Ureter (tissue), 1 donor: Measurements from ENCODE around the gene GNL3L. TPM values are rescaled to one million over a fixed set of nuclear protein-coding genes. Genes with fewer than 3 reads are reported as not detected.
"Not testable (repeated sequence)": the region's sequence is repeated elsewhere in the genome, so short reads cannot be mapped to it uniquely, and the experiment has no call there.

Experiments used
- DNase-seq: peaks from one replicate; pipeline ENCODE4 v3.0.0-alpha.2; 2020; ENCODE audit warnings: low spot score
- total RNA-seq: library from RNA; stranded (reverse); gene quantifications from one replicate; pipeline ENCODE4 v1.2.4, GENCODE V29; 2023
- donor health status: DM: yes; HTN: yes; CAD: no.

GNL3L gene
- 56.7 TPM for total RNA-seq

- peak; percentile 87 for DNase-seq
These were observed at the start of gene GNL3L for GRCh38 chrX:54529552-54530356. Gene GNL3L, plus strand, starts transcription at chrX:54530219. Its CDS starts 2,348 bp downstream, at chrX:54532567.

DNA sequence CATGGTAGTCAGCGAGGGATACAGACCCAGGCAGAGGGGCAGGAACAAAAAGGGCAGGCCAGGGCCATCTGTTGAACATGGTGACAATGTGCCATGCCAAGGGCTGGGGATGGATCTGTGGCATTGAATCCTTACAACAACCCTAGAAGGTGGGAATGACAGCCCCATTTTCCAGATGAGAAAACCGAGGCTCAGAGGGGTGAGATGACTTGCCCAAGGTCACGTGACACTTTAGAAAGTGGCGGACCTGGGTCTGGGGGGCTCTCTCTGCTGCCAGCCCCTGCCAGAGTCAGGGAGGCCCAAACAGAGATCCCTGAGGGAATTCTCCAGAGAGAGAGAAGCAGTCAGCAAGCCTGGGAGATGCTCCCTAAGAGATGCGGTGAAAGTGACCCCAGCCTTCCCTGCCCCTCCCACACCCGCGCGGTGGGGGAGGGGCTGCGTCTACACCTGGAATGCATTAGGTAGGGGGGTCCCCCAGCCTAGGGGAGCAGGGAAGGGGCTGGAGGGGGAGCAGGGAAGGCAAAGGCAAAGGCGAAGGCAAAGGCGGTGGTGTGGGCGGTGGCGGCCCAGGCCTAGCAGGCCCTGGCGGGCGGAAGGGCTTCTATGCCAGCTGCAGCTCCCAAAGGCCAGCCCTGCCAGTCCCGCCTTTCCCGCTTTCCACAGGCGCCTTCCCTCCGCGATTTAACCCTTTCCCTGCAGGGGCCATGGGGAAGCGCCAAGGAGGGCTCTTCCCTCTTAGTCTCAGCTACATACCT, 47.0 kb upstream of the GNL3L start:
- no peak for DNase-seq

DNA sequence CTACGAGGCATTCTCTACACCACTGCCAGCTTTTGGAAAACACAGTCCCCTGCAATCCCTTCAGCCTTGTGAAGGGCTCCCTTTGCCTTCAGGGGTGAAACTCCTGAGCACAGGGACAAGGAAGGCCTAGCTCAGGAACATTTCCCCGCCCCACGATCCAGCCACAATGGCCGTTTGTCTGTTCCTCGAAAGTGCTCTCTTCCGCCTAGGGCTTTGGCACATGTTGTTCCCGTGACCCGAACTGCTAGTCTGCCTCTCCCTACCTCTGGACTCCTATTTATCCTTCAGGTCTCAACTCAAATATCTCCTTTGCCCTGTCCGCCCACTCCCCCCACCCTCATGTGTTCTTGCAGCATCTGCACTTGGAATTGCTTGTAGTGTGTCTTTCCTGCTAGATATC, 46.1 kb upstream of the GNL3L start:
- DNase-seq, result no peak

DNA sequence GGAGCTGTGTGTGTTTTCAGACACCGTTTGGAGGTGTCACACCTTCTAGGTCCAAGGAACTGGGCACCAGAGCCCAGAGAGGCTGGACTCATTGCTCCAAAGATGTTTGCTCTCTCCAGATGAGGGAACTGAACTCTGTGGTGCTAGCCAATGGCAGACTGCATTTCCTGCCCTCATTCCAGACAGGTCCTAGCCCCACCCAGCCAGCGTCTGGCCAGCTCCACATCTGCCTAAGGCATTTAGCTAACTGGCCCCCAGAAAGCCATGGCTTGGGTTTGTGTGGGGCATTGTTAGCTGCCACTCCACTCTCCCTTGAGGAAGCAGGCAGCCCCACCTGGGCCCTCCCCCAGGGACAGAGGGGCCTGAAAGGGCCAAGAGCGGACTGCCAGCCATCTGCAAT, 45.4 kb upstream of the GNL3L start:
- no peak for DNase-seq

DNA sequence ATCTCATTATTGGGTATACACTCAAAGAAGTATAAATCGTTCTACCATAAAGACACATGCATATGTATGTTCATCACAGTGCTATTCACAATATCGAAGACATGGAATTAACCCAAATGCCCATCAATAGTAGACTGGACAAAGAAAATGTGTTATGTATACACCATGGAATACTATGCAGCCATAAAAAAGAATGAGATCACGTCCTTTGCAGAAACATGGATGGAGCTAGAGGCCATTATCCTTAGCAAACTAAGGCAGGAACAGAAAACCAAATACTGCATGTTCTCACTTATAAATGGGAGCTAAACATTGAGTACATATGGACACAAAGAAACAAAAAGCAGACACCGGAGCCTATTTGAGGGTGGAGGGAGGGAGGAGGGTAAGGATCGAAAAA, 40.2 kb upstream of the GNL3L start:
- not testable (repeated sequence) for DNase-seq

DNA sequence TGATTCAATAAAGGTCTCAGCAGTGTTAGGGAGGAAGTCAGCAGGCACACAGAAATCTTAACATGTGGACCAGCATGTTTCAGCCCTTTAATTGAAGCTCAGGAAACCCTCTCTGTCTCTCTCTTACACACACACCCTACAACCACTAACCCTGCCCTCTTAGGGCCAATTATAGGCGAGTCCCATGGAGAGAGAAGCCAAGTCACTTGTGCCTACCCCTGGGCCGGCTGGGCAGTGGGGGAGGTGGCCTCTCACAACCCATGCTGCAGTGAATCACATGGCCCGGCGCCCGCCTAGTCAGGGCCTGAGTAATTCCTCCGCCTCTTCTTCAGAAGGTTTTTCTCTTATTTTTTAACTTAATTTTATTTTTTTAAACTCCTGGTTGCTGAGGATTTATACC, 37.7 kb upstream of the GNL3L start:
- DNase-seq, result no peak

DNA sequence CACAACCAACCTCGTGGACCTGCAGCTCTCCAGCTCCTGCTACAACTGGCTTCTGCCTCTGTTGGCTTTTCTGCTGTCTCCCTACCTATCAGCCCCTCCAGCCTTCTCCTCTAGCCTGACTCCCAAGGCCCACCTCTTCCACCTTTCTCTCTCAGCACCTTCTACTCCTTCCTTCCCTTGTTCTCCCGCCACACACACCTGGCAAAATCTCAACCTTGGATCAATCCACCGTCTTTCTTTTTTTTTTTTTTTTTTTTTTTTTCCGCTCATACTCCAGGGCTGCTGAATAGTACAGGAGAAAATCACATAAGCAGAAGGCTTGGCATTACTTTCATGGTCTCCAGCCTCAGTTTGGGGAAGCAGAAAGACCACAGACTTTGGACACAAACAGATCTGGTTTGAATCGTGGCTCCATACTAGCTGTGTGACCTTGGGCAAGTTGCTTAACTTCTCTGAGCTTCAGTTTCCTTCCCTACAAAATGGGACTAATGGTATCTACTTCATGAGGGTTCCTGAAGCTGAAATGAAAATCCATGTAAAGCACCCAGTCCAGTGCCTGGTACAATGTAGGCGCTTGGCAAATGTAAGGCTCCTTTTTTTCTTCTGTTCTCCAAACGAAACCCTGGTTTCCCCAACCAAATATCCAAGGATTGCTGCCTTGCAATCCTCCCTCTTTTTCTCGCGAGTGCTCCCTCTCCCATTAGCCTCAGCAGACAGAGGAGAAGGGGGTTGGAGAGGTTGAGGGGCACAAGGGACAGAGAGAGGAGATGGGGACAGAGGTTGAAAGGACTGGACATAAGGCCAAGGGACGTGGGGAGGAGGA, 35.6 kb upstream of the GNL3L start:
- DNase-seq, result no peak

DNA sequence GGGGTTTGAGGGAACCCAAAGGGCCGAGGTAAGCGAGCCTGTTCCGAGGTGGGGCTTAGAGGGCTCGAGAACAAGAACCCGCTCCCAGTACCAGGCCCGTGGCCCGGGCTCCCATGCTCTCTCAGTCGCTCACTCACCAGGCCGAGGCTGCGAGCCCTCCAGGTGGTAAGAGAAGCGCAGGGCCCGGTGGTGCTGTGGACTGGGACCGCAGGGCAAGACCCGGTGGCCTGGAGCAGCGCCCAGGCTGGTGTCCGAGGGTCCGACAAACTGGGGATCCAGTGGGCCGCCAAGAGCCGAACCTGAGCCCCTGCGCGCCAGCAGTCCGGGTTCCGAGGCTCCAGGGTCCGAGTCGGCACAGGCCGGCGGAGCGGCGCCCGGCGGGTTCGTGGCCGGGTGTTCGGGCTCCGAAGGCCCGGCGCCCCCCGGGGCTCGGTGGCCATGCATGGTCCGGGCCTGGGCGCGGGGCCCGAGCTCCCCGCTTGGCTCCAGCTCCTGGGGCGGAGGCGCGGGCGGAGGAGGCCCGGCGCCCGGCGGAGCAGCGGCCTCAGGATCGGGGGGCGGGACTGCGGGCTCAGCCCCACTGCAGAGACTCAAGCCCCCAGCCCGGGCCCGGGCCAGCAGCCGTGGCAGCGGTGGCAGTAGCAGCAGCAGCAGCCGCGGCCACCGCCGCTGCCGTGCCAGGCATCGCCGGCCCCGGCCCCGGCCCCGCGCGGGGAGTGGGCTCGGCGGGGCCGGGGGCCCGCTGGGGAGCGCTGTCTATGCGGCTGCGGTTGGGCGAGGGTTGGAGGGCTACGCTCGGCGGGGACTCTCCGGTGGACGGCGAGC, 34.8 kb upstream of the GNL3L start:
- no peak for DNase-seq

DNA sequence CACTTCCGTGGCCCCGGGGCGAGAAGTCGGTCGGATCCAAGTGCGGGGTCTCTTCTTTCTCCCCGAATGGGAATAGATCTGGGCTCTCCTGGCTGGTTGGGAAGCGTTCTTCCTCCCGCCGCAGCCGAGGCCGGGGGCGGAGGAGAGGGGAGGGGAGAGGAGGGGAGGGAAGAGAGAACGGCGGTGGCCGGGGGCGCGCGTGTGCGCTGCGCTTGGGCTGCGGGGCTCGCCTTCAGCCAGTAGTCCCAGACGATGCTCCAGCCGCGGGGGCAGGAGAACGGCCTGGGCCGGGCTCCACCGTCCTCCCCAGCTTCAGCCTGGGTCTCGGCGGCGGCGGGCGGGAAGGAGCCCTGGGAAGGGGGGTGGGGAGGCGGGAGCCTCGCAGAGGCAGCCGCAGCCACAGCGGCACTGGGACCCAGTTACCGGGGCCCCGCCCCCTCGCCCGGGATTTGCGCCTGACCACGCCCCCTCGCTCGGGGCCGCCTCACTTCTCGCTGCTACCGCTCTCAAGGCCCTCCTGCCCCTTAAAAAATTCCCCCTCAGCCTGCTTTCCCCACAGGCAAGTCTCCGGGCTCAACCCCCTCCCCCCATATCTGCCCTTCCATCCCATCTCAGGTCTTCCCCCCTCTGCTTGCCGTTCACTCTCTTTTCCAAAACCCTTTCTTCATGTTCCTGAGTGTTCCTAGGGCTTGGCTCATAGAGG, 34.1 kb upstream of the GNL3L start, which contains the start of gene FGD1:
Gene FGD1 (minus strand): TSS at position 421 of the 703 bp plus-strand sequence. CDS start 802 bp downstream, outside the sequence.
- DNase-seq, result peak; percentile 60

- no peak for DNase-seq
These were observed 33.5 kb upstream of the GNL3L start for GRCh38 chrX:54496517-54496852.

DNA sequence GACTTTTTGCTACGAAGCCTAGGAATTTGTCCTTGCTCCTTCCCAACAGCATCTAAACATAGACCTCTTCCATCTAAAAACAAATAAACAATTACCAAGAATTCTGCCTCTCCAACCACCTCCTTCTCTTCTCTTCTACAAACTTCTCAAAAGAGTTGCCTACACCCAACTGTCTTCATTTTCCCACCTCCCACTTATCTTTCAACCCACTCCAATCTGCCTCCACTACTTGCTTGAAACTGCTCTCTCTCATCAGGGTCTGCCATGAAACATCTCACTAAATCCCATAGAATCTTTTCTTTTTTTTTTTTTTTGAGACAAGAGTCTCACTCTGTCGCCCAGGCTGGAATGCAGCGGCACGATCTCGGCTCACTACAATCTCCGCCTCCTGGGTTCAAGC, 33.1 kb upstream of the GNL3L start:
- DNase-seq, result no peak

DNA sequence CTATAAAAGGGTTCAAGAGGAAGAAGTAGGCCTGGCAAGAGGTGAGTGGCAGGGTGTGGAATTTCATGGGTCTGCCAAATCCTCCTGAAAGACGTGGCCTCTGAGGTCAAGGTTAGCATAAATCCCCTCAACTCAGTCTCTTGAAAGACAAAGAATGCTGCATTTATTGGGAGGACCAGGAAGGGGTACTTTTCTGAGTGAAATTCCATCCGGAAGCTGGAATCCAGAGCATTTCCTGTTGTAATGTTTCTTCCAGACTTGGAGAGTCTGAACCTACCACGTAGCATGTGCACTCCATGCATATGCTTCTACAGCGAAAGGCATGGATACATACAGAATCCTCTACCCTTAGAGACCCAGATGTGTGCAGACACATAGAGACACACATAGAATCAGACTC, 20.6 kb upstream of the GNL3L start:
- DNase-seq, result no peak

DNA sequence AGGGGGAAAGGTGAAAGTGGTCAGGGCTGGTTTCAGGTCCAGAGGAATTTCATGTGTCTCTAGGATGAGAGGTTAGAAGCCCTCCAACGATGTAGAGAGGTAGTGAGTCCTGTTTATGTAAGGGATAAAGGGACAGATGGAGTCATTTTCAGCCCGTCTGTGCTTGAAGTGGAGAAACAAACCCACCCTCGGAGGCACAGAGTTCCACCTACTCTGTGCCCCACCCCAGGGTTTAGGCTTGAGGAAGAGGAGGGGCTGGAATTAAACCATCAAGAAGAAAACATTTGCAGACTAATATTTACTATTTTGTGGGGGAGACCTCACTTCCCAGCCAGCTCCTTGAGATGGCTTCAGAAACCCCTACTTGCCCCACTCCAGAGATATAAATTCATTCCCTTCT, 868 bp upstream of the GNL3L start:
- no peak for DNase-seq

DNA sequence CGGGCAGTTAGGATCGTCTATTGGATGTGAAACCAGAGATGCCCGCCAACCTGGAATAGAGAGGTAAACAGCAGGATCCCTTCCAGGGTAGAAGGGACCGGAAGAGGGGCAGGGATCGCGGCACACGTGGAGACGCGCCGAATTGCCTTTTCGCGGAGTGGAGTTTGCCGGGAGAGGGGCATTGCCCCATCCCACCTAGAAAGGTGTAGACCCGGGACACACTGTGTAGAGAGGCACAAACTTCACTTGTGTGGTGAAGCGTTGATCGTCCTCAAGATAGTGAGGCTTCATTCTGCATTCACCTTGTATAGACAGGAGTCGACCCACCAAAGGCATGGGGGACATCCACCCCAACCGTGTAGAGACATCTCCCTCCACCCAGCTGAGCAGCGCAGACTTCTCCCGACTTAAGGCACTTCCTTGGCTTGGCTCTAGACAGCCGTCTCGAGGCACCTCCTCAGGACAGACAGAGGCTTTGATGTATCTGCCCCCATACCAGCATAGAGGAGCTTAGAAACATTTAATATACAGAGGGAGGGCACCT, 410 bp downstream of the GNL3L start:
- DNase-seq, result no peak

GRCh38 chrX:54534271-54534670, 4.3 kb downstream of the GNL3L start:
- no peak for DNase-seq

DNA sequence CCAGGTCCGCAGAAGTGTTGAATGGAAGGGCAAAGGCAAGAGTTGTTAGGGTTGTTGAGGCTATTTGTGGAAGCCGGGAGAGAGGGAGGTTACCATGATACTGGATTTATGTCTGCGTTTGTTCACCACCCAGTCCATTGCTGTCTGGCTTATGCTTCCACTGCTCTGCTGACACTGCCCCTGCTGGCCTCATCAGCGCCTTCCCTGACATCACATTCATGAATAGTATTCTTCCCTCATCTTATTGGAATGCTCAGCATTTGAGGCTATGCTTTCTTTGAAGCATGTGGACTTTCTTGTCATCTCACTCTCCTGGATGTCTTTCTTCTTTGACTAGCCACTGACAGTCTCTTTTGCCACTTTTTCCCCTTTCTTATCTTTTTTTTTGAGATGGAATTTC, 10.3 kb downstream of the GNL3L start:
- DNase-seq, result no peak

GRCh38 chrX:54542239-54542638, 12.2 kb downstream of the GNL3L start:
- DNase-seq, result not testable (repeated sequence)

DNA sequence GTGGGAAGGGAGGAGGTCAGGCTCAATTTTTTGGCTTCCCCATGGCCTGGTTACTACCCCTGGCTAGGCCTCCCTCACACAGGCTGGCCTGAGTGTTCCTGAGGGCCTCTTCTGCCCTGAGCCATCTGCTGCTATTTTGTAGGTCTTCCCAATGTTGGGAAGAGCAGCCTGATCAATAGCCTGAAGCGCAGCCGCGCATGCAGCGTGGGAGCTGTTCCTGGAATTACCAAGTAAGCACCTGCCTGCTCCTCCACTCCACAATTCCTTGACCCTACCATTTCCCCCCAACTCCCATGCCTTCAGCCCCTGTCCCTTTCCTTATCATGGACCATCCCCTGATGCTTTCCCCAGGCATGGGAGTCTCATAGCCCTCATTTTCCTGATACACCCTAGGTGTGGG, 20.8 kb downstream of the GNL3L start:
- DNase-seq, result no peak

DNA sequence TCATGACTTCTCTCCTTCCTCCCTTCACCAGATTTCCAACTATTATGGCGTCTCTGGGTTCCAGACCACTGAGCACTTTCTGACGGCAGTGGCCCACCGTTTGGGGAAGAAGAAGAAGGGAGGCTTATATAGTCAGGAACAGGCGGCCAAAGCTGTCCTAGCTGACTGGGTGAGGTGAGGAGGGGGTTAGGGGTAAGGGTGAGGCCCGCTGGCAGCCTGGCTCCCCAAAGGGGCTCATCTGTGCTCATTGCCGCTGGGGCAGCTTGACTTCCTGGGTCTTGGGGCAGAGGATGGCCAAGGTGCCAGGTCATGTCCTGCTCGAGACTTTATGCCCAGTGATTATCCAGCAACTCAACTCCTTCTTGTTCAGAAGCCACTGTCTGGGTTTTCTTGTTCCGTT, 21.8 kb downstream of the GNL3L start:
- peak; percentile 29 for DNase-seq

GRCh38 chrX:54555006-54555405, 25.0 kb downstream of the GNL3L start:
- DNase-seq, result peak; percentile 15

- DNase-seq, result no peak
These were observed 30.4 kb downstream of the GNL3L start for GRCh38 chrX:54560411-54560810.
